ENCODE data around the gene ACAD11.

DNA sequence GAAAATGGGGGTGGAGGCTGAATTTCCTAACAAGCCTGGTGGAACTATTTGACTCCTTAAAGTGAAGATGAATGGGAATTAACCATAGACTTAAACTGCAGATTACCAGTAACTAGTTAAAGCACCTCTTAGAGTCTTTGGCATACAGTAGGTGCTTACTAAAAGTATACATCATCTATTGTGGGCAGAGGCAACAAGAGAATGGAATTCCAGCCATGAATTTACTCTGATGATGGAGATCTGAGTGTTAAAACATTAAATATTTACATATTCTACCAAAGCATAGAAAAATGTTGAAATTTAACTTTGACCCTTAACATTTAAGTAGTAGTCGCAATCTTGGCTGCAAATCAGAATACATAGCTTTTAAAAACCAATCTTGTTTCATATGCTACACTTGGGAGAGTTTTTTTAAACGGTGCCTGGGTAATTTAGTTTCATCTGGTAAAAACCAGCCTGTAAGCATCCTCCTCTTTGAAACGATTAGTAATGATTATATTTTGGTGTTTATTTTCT lies 5.7 kb upstream of the ACAD11 start:
- TF ChIP-seq, protein P1, sequence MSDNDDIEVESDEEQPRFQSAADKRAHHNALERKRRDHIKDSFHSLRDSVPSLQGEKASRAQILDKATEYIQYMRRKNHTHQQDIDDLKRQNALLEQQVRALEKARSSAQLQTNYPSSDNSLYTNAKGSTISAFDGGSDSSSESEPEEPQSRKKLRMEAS (IDR thresholded peaks at IDR 0.05), result no peak
- no peak for TF ChIP-seq TAF1 (conservative IDR thresholded peaks at IDR 0.05)
- TF ChIP-seq YY1 (IDR thresholded peaks at IDR 0.05), result no peak
- TF ChIP-seq, protein P2, sequence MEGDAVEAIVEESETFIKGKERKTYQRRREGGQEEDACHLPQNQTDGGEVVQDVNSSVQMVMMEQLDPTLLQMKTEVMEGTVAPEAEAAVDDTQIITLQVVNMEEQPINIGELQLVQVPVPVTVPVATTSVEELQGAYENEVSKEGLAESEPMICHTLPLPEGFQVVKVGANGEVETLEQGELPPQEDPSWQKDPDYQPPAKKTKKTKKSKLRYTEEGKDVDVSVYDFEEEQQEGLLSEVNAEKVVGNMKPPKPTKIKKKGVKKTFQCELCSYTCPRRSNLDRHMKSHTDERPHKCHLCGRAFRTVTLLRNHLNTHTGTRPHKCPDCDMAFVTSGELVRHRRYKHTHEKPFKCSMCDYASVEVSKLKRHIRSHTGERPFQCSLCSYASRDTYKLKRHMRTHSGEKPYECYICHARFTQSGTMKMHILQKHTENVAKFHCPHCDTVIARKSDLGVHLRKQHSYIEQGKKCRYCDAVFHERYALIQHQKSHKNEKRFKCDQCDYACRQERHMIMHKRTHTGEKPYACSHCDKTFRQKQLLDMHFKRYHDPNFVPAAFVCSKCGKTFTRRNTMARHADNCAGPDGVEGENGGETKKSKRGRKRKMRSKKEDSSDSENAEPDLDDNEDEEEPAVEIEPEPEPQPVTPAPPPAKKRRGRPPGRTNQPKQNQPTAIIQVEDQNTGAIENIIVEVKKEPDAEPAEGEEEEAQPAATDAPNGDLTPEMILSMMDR (IDR thresholded peaks at IDR 0.05; ENCODE audit: low read depth, low read length, missing input control), result no peak
- TF ChIP-seq ATF3 (IDR thresholded peaks at IDR 0.05), result no peak
- TF ChIP-seq, protein P3, sequence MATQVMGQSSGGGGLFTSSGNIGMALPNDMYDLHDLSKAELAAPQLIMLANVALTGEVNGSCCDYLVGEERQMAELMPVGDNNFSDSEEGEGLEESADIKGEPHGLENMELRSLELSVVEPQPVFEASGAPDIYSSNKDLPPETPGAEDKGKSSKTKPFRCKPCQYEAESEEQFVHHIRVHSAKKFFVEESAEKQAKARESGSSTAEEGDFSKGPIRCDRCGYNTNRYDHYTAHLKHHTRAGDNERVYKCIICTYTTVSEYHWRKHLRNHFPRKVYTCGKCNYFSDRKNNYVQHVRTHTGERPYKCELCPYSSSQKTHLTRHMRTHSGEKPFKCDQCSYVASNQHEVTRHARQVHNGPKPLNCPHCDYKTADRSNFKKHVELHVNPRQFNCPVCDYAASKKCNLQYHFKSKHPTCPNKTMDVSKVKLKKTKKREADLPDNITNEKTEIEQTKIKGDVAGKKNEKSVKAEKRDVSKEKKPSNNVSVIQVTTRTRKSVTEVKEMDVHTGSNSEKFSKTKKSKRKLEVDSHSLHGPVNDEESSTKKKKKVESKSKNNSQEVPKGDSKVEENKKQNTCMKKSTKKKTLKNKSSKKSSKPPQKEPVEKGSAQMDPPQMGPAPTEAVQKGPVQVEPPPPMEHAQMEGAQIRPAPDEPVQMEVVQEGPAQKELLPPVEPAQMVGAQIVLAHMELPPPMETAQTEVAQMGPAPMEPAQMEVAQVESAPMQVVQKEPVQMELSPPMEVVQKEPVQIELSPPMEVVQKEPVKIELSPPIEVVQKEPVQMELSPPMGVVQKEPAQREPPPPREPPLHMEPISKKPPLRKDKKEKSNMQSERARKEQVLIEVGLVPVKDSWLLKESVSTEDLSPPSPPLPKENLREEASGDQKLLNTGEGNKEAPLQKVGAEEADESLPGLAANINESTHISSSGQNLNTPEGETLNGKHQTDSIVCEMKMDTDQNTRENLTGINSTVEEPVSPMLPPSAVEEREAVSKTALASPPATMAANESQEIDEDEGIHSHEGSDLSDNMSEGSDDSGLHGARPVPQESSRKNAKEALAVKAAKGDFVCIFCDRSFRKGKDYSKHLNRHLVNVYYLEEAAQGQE (IDR thresholded peaks at IDR 0.05), result no peak
- no peak for TF ChIP-seq ZBTB33 (IDR thresholded peaks at IDR 0.05)

Data from liver (tissue), 3 donors.